ENCODE data around the gene RPIA. TPM values are rescaled to one million over a fixed set of nuclear protein-coding genes. Genes with fewer than 3 reads are reported as not detected.

The RPIA gene
- polyA plus RNA-seq, 3 donors: 34.3 to 35.0 (median 34.9) TPM

GRCh38 chr2:88683160-88684021, 8.1 kb upstream of the RPIA start:
- DNase-seq (ENCODE audit: low read depth in 3 of 3, low spot score in 2 of 3): no peak

- no peak for DNase-seq (ENCODE audit: low read depth in 3 of 3, low spot score in 2 of 3)
Observed at GRCh38 chr2:88684519-88684918, 7.0 kb upstream of the RPIA start.

GRCh38 chr2:88686320-88686719, 5.2 kb upstream of the RPIA start:
- no peak for DNase-seq (ENCODE audit: low read depth in 3 of 3, low spot score in 2 of 3)

- DNase-seq (ENCODE audit: low read depth in 3 of 3, low spot score in 2 of 3): no peak
Observed at GRCh38 chr2:88687384-88687783, 4.1 kb upstream of the RPIA start.

GRCh38 chr2:88690591-88691338, 708 bp upstream of the RPIA start:
- peak in 1 of 3 donors; percentile 13 for DNase-seq (ENCODE audit: low read depth in 3 of 3, low spot score in 2 of 3)

- no peak for DNase-seq (ENCODE audit: low read depth in 3 of 3, low spot score in 2 of 3)
Observed at GRCh38 chr2:88692187-88692586, 714 bp downstream of the RPIA start.

- DNase-seq (ENCODE audit: low read depth in 3 of 3, low spot score in 2 of 3): no peak
Observed at GRCh38 chr2:88693911-88694414, 2.5 kb downstream of the RPIA start.

- DNase-seq (ENCODE audit: low read depth in 3 of 3, low spot score in 2 of 3): no peak
Observed at GRCh38 chr2:88696611-88697010, 5.1 kb downstream of the RPIA start.

- DNase-seq (ENCODE audit: low read depth in 3 of 3, low spot score in 2 of 3): no peak
Observed at GRCh38 chr2:88697370-88698026, 6.0 kb downstream of the RPIA start.

GRCh38 chr2:88698027-88698413, 6.5 kb downstream of the RPIA start:
- no peak for DNase-seq (ENCODE audit: low read depth in 3 of 3, low spot score in 2 of 3)

- no peak for DNase-seq (ENCODE audit: low read depth in 3 of 3, low spot score in 2 of 3)
Observed at GRCh38 chr2:88698498-88699233, 7.2 kb downstream of the RPIA start.

GRCh38 chr2:88707003-88707402, 15.5 kb downstream of the RPIA start:
- DNase-seq (ENCODE audit: low read depth in 3 of 3, low spot score in 2 of 3): no peak

- DNase-seq (ENCODE audit: low read depth in 3 of 3, low spot score in 2 of 3): no peak
Observed at GRCh38 chr2:88709181-88709631, 17.7 kb downstream of the RPIA start.

- no peak for DNase-seq (ENCODE audit: low read depth in 3 of 3, low spot score in 2 of 3)
Observed at GRCh38 chr2:88711289-88711688, 19.8 kb downstream of the RPIA start.

- no peak for DNase-seq (ENCODE audit: low read depth in 3 of 3, low spot score in 2 of 3)
Observed at GRCh38 chr2:88711897-88712296, 20.4 kb downstream of the RPIA start.

- no peak for DNase-seq (ENCODE audit: low read depth in 3 of 3, low spot score in 2 of 3)
Observed at GRCh38 chr2:88713408-88713807, 21.9 kb downstream of the RPIA start.

- DNase-seq (ENCODE audit: low read depth in 3 of 3, low spot score in 2 of 3): no peak
Observed at GRCh38 chr2:88714667-88715066, 23.2 kb downstream of the RPIA start.

GRCh38 chr2:88720399-88720798, 28.9 kb downstream of the RPIA start:
- no peak for DNase-seq (ENCODE audit: low read depth in 3 of 3, low spot score in 2 of 3)

GRCh38 chr2:88721268-88721667, 29.8 kb downstream of the RPIA start:
- DNase-seq (ENCODE audit: low read depth in 3 of 3, low spot score in 2 of 3): no peak

- no peak for DNase-seq (ENCODE audit: low read depth in 3 of 3, low spot score in 2 of 3)
Observed at GRCh38 chr2:88724643-88725332, 33.3 kb downstream of the RPIA start.

All from right renal cortex interstitium (tissue), 3 donors.